Activated naive CD4-positive, alpha-beta T cell treated with anti-CD3 and anti-CD28 coated beads for 36 hours (primary cell): ENCODE data around the gene PIEZO2. TPM values are rescaled to one million over a fixed set of nuclear protein-coding genes. Genes with fewer than 3 reads are reported as not detected.

Experiments
- CTCF ChIA-PET: fragments of 350-600 bp; sonication (Branson Sonifier 250); formaldehyde crosslinking; loops from one replicate; lab custom pipeline; 2021; ENCODE audit warnings: antibody characterized with exemption; lab: Charles Lee
- DNase-seq: peaks from one replicate; pipeline ENCODE4 v3.0.0-alpha.2; 2020
- H3K27ac Mint-ChIP-seq: one replicate; pipeline ENCODE4 v1.8.0; 2021; ENCODE audit warnings: mild to moderate bottlenecking, mixed read lengths
- H3K27me3 Mint-ChIP-seq: one replicate; pipeline ENCODE4 v1.8.0; 2021; ENCODE audit warnings: low read depth, mixed read lengths
- H3K36me3 Mint-ChIP-seq: one replicate; pipeline ENCODE4 v1.8.0; 2021; ENCODE audit warnings: low read depth, mixed read lengths
- H3K4me1 Mint-ChIP-seq: one replicate; pipeline ENCODE4 v1.8.0; 2021; ENCODE audit warnings: low read depth, mixed read lengths
- H3K4me3 Mint-ChIP-seq: one replicate; pipeline ENCODE4 v1.8.0; 2021; ENCODE audit warnings: mild to moderate bottlenecking, moderate library complexity, mixed read lengths
- H3K9me3 Mint-ChIP-seq: one replicate; pipeline ENCODE4 v1.8.0; 2021; ENCODE audit warnings: mixed read lengths
- intact Hi-C: fragments of 100-400 bp; cut with micrococcal nuclease; formaldehyde crosslinking; loops from one replicate; pipeline ENCODE4 v1.15.1; 2023
- total RNA-seq, 2 experiments: library from RNA; stranded (reverse); gene quantifications; one replicate each; pipeline ENCODE4 v1.2.3, GENCODE V29; 2021

PIEZO2 gene
- total RNA-seq, 2 experiments from 2014 or later: not detected

GRCh38 chr18:11004294-11004693, 145.1 kb downstream of the PIEZO2 start:
- intact Hi-C loops: no loop called here
- Mint-ChIP-seq H3K27ac (no peak overlapping the region), H3K36me3 (no peaks in the 10 kb centered on the region), H3K4me1 (no peaks in the 10 kb centered on the region), H3K27me3 (no peaks in the 10 kb centered on the region), H3K4me3 (no peak overlapping the region), H3K9me3 (peaks cover 3% of the 10 kb centered on the region)
- no peak for DNase-seq
- CTCF ChIA-PET: no interaction called here

GRCh38 chr18:11002796-11003195, 146.6 kb downstream of the PIEZO2 start:
- H3K36me3 Mint-ChIP-seq: no peaks in the 10 kb centered on the region
- intact Hi-C loops: no loop called here

GRCh38 chr18:11002277-11002676, 147.1 kb downstream of the PIEZO2 start:
- DNase-seq: no peak
- no peaks in the 10 kb centered on the region for H3K27me3 Mint-ChIP-seq
- H3K9me3 Mint-ChIP-seq: peaks cover 5% of the 10 kb centered on the region
- intact Hi-C loops: no loop called here
- CTCF ChIA-PET: no interaction called here
- H3K4me3 Mint-ChIP-seq: no peak overlapping the region
- H3K27ac Mint-ChIP-seq: no peak overlapping the region
- no peaks in the 10 kb centered on the region for H3K4me1 Mint-ChIP-seq
- no peaks in the 10 kb centered on the region for H3K36me3 Mint-ChIP-seq

More at GRCh38 chr18:11002796-11003195, 146.6 kb downstream of the PIEZO2 start:
- no peak for DNase-seq
- H3K27ac Mint-ChIP-seq: no peak overlapping the region
- no peaks in the 10 kb centered on the region for H3K27me3 Mint-ChIP-seq
- CTCF ChIA-PET: no interaction called here
- no peaks in the 10 kb centered on the region for H3K4me1 Mint-ChIP-seq
- H3K9me3 Mint-ChIP-seq: peaks cover 5% of the 10 kb centered on the region
- no peak overlapping the region for H3K4me3 Mint-ChIP-seq

- no peak for DNase-seq
- CTCF ChIA-PET: no interaction called here
- Mint-ChIP-seq H3K27me3 (no peaks in the 10 kb centered on the region), H3K27ac (no peak overlapping the region), H3K4me1 (no peaks in the 10 kb centered on the region), H3K9me3 (peaks cover 8% of the 10 kb centered on the region), H3K36me3 (peaks cover 2% of the 10 kb centered on the region), H3K4me3 (no peak overlapping the region)
- intact Hi-C loops: no loop called here
These were observed 149.3 kb downstream of the PIEZO2 start for GRCh38 chr18:11000071-11000470.

GRCh38 chr18:10997885-10998284, 151.5 kb downstream of the PIEZO2 start:
- CTCF ChIA-PET: no interaction called here
- Mint-ChIP-seq H3K27me3 (no peaks in the 10 kb centered on the region), H3K4me3 (no peak overlapping the region), H3K4me1 (no peaks in the 10 kb centered on the region), H3K27ac (no peak overlapping the region), H3K9me3 (peaks cover 16% of the 10 kb centered on the region), H3K36me3 (peaks cover 2% of the 10 kb centered on the region)
- no peak for DNase-seq
- intact Hi-C loops: no loop called here

- Mint-ChIP-seq H3K27ac (no peak overlapping the region), H3K4me3 (no peak overlapping the region), H3K9me3 (peaks cover 24% of the 10 kb centered on the region), H3K36me3 (peaks cover 2% of the 10 kb centered on the region), H3K27me3 (no peaks in the 10 kb centered on the region), H3K4me1 (no peaks in the 10 kb centered on the region)
- intact Hi-C loops: no loop called here
- CTCF ChIA-PET: interaction anchor here (0.6 kb wide), 1 partner anchor 11 kb away, joined by 3 read pairs; no protein-coding TSS in a partner anchor
- DNase-seq: no peak
These were observed 153.8 kb downstream of the PIEZO2 start for GRCh38 chr18:10995550-10995949.

- DNase-seq: no peak
- Mint-ChIP-seq H3K9me3 (peaks cover 27% of the 10 kb centered on the region), H3K4me3 (no peak overlapping the region), H3K4me1 (no peaks in the 10 kb centered on the region), H3K36me3 (no peaks in the 10 kb centered on the region), H3K27ac (no peak overlapping the region), H3K27me3 (no peaks in the 10 kb centered on the region)
- CTCF ChIA-PET: no interaction called here
- intact Hi-C loops: no loop called here
These were observed 159.9 kb downstream of the PIEZO2 start for GRCh38 chr18:10989486-10989885.

GRCh38 chr18:10985689-10986088, 163.7 kb downstream of the PIEZO2 start:
- Mint-ChIP-seq H3K4me1 (no peaks in the 10 kb centered on the region), H3K27me3 (no peaks in the 10 kb centered on the region), H3K27ac (no peak overlapping the region), H3K4me3 (no peak overlapping the region), H3K9me3 (peaks cover 18% of the 10 kb centered on the region), H3K36me3 (no peaks in the 10 kb centered on the region)
- no peak for DNase-seq
- CTCF ChIA-PET: no interaction called here
- intact Hi-C loops: no loop called here

- Mint-ChIP-seq H3K27ac (no peak overlapping the region), H3K4me3 (no peak overlapping the region), H3K4me1 (no peaks in the 10 kb centered on the region), H3K9me3 (peaks cover 10% of the 10 kb centered on the region), H3K36me3 (no peaks in the 10 kb centered on the region), H3K27me3 (no peaks in the 10 kb centered on the region)
- CTCF ChIA-PET: no interaction called here
- intact Hi-C loops: no loop called here
- no peak for DNase-seq
These were observed 170.0 kb downstream of the PIEZO2 start for GRCh38 chr18:10979411-10979810.

- CTCF ChIA-PET: no interaction called here
- H3K9me3 Mint-ChIP-seq: peaks cover 2% of the 10 kb centered on the region
- H3K4me3 Mint-ChIP-seq: no peak overlapping the region
- intact Hi-C loops: no loop called here
- no peaks in the 10 kb centered on the region for H3K27me3 Mint-ChIP-seq
- H3K36me3 Mint-ChIP-seq: no peaks in the 10 kb centered on the region
- no peaks in the 10 kb centered on the region for H3K4me1 Mint-ChIP-seq
- no peak for DNase-seq
- no peak overlapping the region for H3K27ac Mint-ChIP-seq
These were observed 172.3 kb downstream of the PIEZO2 start for GRCh38 chr18:10977042-10977441.

- no peak for DNase-seq
- Mint-ChIP-seq H3K36me3 (no peaks in the 10 kb centered on the region), H3K4me1 (no peaks in the 10 kb centered on the region), H3K27ac (no peak overlapping the region), H3K4me3 (no peak overlapping the region), H3K27me3 (no peaks in the 10 kb centered on the region), H3K9me3 (peaks cover 2% of the 10 kb centered on the region)
- intact Hi-C loops: no loop called here
- CTCF ChIA-PET: no interaction called here
These were observed 175.7 kb downstream of the PIEZO2 start for GRCh38 chr18:10973567-10974203.

GRCh38 chr18:10971717-10972116, 177.7 kb downstream of the PIEZO2 start:
- no peaks in the 10 kb centered on the region for H3K36me3 Mint-ChIP-seq
- no peaks in the 10 kb centered on the region for H3K4me1 Mint-ChIP-seq
- H3K27me3 Mint-ChIP-seq: no peaks in the 10 kb centered on the region
- no peaks in the 10 kb centered on the region for H3K9me3 Mint-ChIP-seq
- intact Hi-C loops: no loop called here
- no peak overlapping the region for H3K27ac Mint-ChIP-seq
- CTCF ChIA-PET: no interaction called here
- no peak for DNase-seq
- no peak overlapping the region for H3K4me3 Mint-ChIP-seq

GRCh38 chr18:10965119-10965518, 184.2 kb downstream of the PIEZO2 start:
- CTCF ChIA-PET: no interaction called here
- intact Hi-C loops: no loop called here
- DNase-seq: no peak
- Mint-ChIP-seq H3K4me3 (no peak overlapping the region), H3K27ac (no peak overlapping the region), H3K9me3 (peaks cover 8% of the 10 kb centered on the region), H3K4me1 (no peaks in the 10 kb centered on the region), H3K27me3 (no peaks in the 10 kb centered on the region), H3K36me3 (no peaks in the 10 kb centered on the region)
